Right cardiac atrium (tissue), 5 donors: Measurements from ENCODE around the gene HS3ST2. TPM values are rescaled to one million over a fixed set of nuclear protein-coding genes. Genes with fewer than 3 reads are reported as not detected.

Experiments used
- ATAC-seq, 2 donors: fragments of 200-7000 bp; cut with Tn5 transposase; one replicate each; pipeline versions ENCODE4 v1.8.0 to v1.9.1; 2020; ENCODE audit warnings: moderate library complexity in 2 of 2, mild to moderate bottlenecking in 1 of 2
- DNase-seq, 3 donors: peaks; one replicate each; pipeline ENCODE4 v3.0.0-alpha.2; 2020
- H3K27ac ChIP-seq: one replicate; pipeline ENCODE4 v1.5.1; 2013; ENCODE audit warnings: mild to moderate bottlenecking, low read length, control low read depth, moderate library complexity
- H3K27me3 ChIP-seq: one replicate; pipeline ENCODE4 v1.6.1; 2013; ENCODE audit not compliant: control insufficient read depth, insufficient read depth
- H3K4me1 ChIP-seq: one replicate; pipeline ENCODE4 v1.6.1; 2013; ENCODE audit warnings: low read length; ENCODE audit not compliant: control insufficient read depth, insufficient read depth
- H3K4me3 ChIP-seq: one replicate; pipeline ENCODE4 v1.5.1; 2013; ENCODE audit warnings: low read length, control low read depth
- H3K9me3 ChIP-seq: one replicate; pipeline ENCODE4 v1.6.1; 2013; ENCODE audit warnings: low read length; ENCODE audit not compliant: control insufficient read depth
- WGBS: extraction: QIAGEN DNeasy Blood & Tissue Kit; methylation state at CpG from one replicate; pipeline ENCODE4 v1.1.7; 2013; 5-methylcytosine and 5-hydroxymethylcytosine counted together
- intact Hi-C, 4 donors: fragments of 100-400 bp; cut with DNase I; formaldehyde crosslinking; loops; one replicate each; pipeline versions ENCODE4 v1.11.0 to v1.14.0; 2022 to 2023
- polyA plus RNA-seq: library from polyadenylated mRNA; stranded (reverse); fragments of 200-250 nt; gene quantifications from one replicate; pipeline ENCODE4 v1.2.3, GENCODE V29; 2013
- total RNA-seq, 4 donors: library from RNA; stranded (reverse); fragmentation: NEBNext Ultra II Directional; extraction: Animal tissue kit (Norgen Biotek cat#: 25700); gene quantifications; one replicate each; pipeline ENCODE4 v1.2.1, GENCODE V29; 2021
- donor health status: healthy with polysubstance abuse.
- donor health status: DM: no; HTN: yes; CAD: no.
- donor health status: DM: no; HTN: no; CAD: no.
- donor health status: DM: no; HTN: yes; CAD: no; lungs with severe emphysema.
- donor health status: DM: yes; HTN: yes; CAD: no.

The HS3ST2 gene
- total and polyA plus RNA-seq, 5 donors = 0.24 to 2.5 (median 0.82) TPM

- H3K4me3 ChIP-seq = no peak overlapping the region
- WGBS = 35% methylated on average over 4 of the region's 4 CpGs
- intact Hi-C loops = no loop called here
- H3K9me3 ChIP-seq = no peaks in the 10 kb centered on the region
- H3K27ac ChIP-seq = no peak overlapping the region
- ATAC-seq (no peak), DNase-seq (no peak)
- no peaks in the 10 kb centered on the region for H3K4me1 ChIP-seq
- no peaks in the 10 kb centered on the region for H3K27me3 ChIP-seq
These were observed 34.5 kb downstream of the HS3ST2 start for GRCh38 chr16:22848451-22848850.

GRCh38 chr16:22849517-22849916, 35.6 kb downstream of the HS3ST2 start:
- Histone ChIP-seq H3K4me3 (no peak overlapping the region), H3K4me1 (no peaks in the 10 kb centered on the region), H3K27ac (no peak overlapping the region), H3K27me3 (no peaks in the 10 kb centered on the region), H3K9me3 (no peaks in the 10 kb centered on the region)
- intact Hi-C loops = no loop called here
- WGBS = 93% methylated on average over 2 of the region's 2 CpGs
- ATAC-seq = no peak
- no peak for DNase-seq

- Histone ChIP-seq H3K4me3 (no peak overlapping the region), H3K27me3 (no peaks in the 10 kb centered on the region), H3K9me3 (no peaks in the 10 kb centered on the region), H3K4me1 (no peaks in the 10 kb centered on the region), H3K27ac (no peak overlapping the region)
- 64% methylated on average over 2 of the region's 2 CpGs for WGBS
- intact Hi-C loops = no loop called here
- ATAC-seq (no peak), DNase-seq (no peak)
These were observed 41.3 kb downstream of the HS3ST2 start for GRCh38 chr16:22855231-22855630.

- Histone ChIP-seq H3K4me3 (no peak overlapping the region), H3K9me3 (no peaks in the 10 kb centered on the region), H3K4me1 (no peaks in the 10 kb centered on the region), H3K27me3 (no peaks in the 10 kb centered on the region), H3K27ac (no peak overlapping the region)
- intact Hi-C loops = no loop called here
- ATAC-seq = no peak
- DNase-seq = no peak
- 66% methylated on average over 12 of the region's 12 CpGs for WGBS
These were observed 43.5 kb downstream of the HS3ST2 start for GRCh38 chr16:22857296-22858025.

GRCh38 chr16:22859925-22860324, 46.0 kb downstream of the HS3ST2 start:
- H3K4me1 ChIP-seq = no peaks in the 10 kb centered on the region
- WGBS = 75% methylated on average over 4 of the region's 4 CpGs
- ATAC-seq (no peak), DNase-seq (no peak)
- H3K27me3 ChIP-seq = no peaks in the 10 kb centered on the region
- no peaks in the 10 kb centered on the region for H3K9me3 ChIP-seq
- no peak overlapping the region for H3K27ac ChIP-seq
- H3K4me3 ChIP-seq = no peak overlapping the region
- intact Hi-C loops = no loop called here

- Histone ChIP-seq H3K27ac (no peak overlapping the region), H3K4me3 (no peak overlapping the region), H3K27me3 (no peaks in the 10 kb centered on the region), H3K9me3 (no peaks in the 10 kb centered on the region), H3K4me1 (no peaks in the 10 kb centered on the region)
- WGBS = 81% methylated on average over 3 of the region's 3 CpGs
- no peak for ATAC-seq
- intact Hi-C loops = no loop called here
- no peak for DNase-seq
These were observed 47.6 kb downstream of the HS3ST2 start for GRCh38 chr16:22861580-22861979.

GRCh38 chr16:22862046-22862445, 48.1 kb downstream of the HS3ST2 start:
- no peak overlapping the region for H3K27ac ChIP-seq
- H3K4me3 ChIP-seq = no peak overlapping the region
- no peaks in the 10 kb centered on the region for H3K27me3 ChIP-seq
- DNase-seq (no peak), ATAC-seq (no peak)
- intact Hi-C loops = no loop called here
- H3K9me3 ChIP-seq = no peaks in the 10 kb centered on the region
- H3K4me1 ChIP-seq = no peaks in the 10 kb centered on the region

GRCh38 chr16:22864375-22864774, 50.4 kb downstream of the HS3ST2 start:
- no peak for ATAC-seq
- Histone ChIP-seq H3K4me3 (no peak overlapping the region), H3K4me1 (no peaks in the 10 kb centered on the region), H3K27me3 (no peaks in the 10 kb centered on the region), H3K9me3 (no peaks in the 10 kb centered on the region), H3K27ac (no peak overlapping the region)
- intact Hi-C loops = no loop called here
- no peak for DNase-seq

- 67% methylated on average over 5 of the region's 5 CpGs for WGBS
- no peak overlapping the region for H3K27ac ChIP-seq
- H3K4me3 ChIP-seq = no peak overlapping the region
- DNase-seq (no peak), ATAC-seq (no peak)
- H3K9me3 ChIP-seq = no peaks in the 10 kb centered on the region
- no peaks in the 10 kb centered on the region for H3K27me3 ChIP-seq
- intact Hi-C loops = no loop called here
- H3K4me1 ChIP-seq = no peaks in the 10 kb centered on the region
These were observed 54.7 kb downstream of the HS3ST2 start for GRCh38 chr16:22868593-22869224.

- Histone ChIP-seq H3K27me3 (no peaks in the 10 kb centered on the region), H3K4me3 (no peak overlapping the region), H3K4me1 (no peaks in the 10 kb centered on the region), H3K27ac (no peak overlapping the region), H3K9me3 (no peaks in the 10 kb centered on the region)
- 75% methylated on average over 4 of the region's 4 CpGs for WGBS
- no peak for ATAC-seq
- intact Hi-C loops = no loop called here
- DNase-seq = no peak
These were observed 57.9 kb downstream of the HS3ST2 start for GRCh38 chr16:22871861-22872260.

- DNase-seq = no peak
- Histone ChIP-seq H3K4me1 (no peaks in the 10 kb centered on the region), H3K27ac (no peak overlapping the region), H3K4me3 (no peak overlapping the region), H3K27me3 (no peaks in the 10 kb centered on the region), H3K9me3 (no peaks in the 10 kb centered on the region)
- ATAC-seq = no peak
- intact Hi-C loops = no loop called here
- 85% methylated on average over 4 of the region's 4 CpGs for WGBS
These were observed 60.4 kb downstream of the HS3ST2 start for GRCh38 chr16:22874394-22874793.

GRCh38 chr16:22878955-22879354, 65.0 kb downstream of the HS3ST2 start:
- ATAC-seq (no peak), DNase-seq (no peak)
- H3K27me3 ChIP-seq = no peaks in the 10 kb centered on the region
- H3K4me3 ChIP-seq = no peak overlapping the region
- no peaks in the 10 kb centered on the region for H3K9me3 ChIP-seq
- intact Hi-C loops = no loop called here
- WGBS = 76% methylated on average over 6 of the region's 6 CpGs
- H3K4me1 ChIP-seq = no peaks in the 10 kb centered on the region
- H3K27ac ChIP-seq = no peak overlapping the region
